SK-N-SH (cell line): ENCODE data around the gene ROR2. TPM values are rescaled to one million over a fixed set of nuclear protein-coding genes. Genes with fewer than 3 reads are reported as not detected.

ENCODE experiments used
- CTCF ChIA-PET: fragments of 300-600, 350-600 bp; formaldehyde crosslinking; extraction: SDS; loops from one replicate; lab custom pipeline; 2021; lab: Yijun Ruan, JAX
- POLR2A ChIA-PET: fragments of 350-600 bp; sonication (Branson Sonifier 250); formaldehyde crosslinking; extraction: SDS; loops from one replicate; lab custom pipeline; 2020; ENCODE audit warnings: antibody characterized with exemption, inconsistent platforms; lab: Yijun Ruan, JAX
- DNase-seq: peaks from one replicate; pipeline ENCODE4 v3.0.0; 2012
- H2AFZ ChIP-seq: fragments of 200-600 bp; sonication (generic); 2 replicates; pipeline ENCODE4 v1.8.1; 2016; ENCODE audit warnings: antibody characterized with exemption, mild to moderate bottlenecking, low read depth
- H3F3A ChIP-seq: fragments of 200-600 bp; sonication (generic); replicated peaks from 2 replicates; pipeline ENCODE3; 2016; ENCODE audit warnings: antibody characterized with exemption, mild to moderate bottlenecking; ENCODE audit not compliant: insufficient read depth
- H3K27ac ChIP-seq, 2 experiments: fragments of 200-500 bp in 1 of 2; fragments of 200-600 bp in 1 of 2; sonication (Bioruptor generic) in 1 of 2; sonication (generic), shearing (Covaris generic) in 1 of 2; 2 replicates each; pipeline versions ENCODE4 v1.5.1 to v1.6.1; 2014 to 2016; ENCODE audit warnings: low read depth in 2 of 2, inconsistent platforms in 1 of 2, low read length in 1 of 2, mild to moderate bottlenecking in 1 of 2, mixed read lengths in 1 of 2
- H3K27me3 ChIP-seq: fragments of 200-600 bp; sonication (generic), shearing (Covaris generic); 2 replicates; pipeline ENCODE4 v1.6.1; 2016; ENCODE audit warnings: mixed run types; ENCODE audit not compliant: insufficient read depth
- H3K36me3 ChIP-seq, 2 experiments: fragments of 200-500 bp in 1 of 2; fragments of 200-600 bp in 1 of 2; sonication (Bioruptor generic) in 1 of 2; sonication (generic) in 1 of 2; replicated peaks in 1 of 2; 2 replicates each; pipeline versions ENCODE3 to v1.5.1; 2014 to 2016; ENCODE audit warnings: low read length in 1 of 2, mild to moderate bottlenecking in 1 of 2; ENCODE audit not compliant: insufficient read depth in 2 of 2, control insufficient read depth in 1 of 2
- H3K4me1 ChIP-seq, 2 experiments: fragments of 200-500 bp in 1 of 2; fragments of 200-600 bp in 1 of 2; sonication (Bioruptor generic) in 1 of 2; sonication (generic), shearing (Covaris generic) in 1 of 2; 2 replicates each; pipeline versions ENCODE4 v1.5.1 to v1.6.1; 2014 to 2016; ENCODE audit warnings: low read depth in 1 of 2, low read length in 1 of 2, mixed run types in 1 of 2; ENCODE audit not compliant: insufficient read depth in 2 of 2, control insufficient read depth in 1 of 2
- H3K4me2 ChIP-seq: fragments of 200-600 bp; sonication (generic), shearing (Covaris generic); 2 replicates; pipeline ENCODE4 v1.6.1; 2017; ENCODE audit warnings: mixed run types
- H3K4me3 ChIP-seq, 2 experiments: fragments of 200-500 bp in 1 of 2; fragments of 200-600 bp in 1 of 2; sonication (Bioruptor generic) in 1 of 2; sonication (generic), shearing (Covaris generic) in 1 of 2; 2 replicates each; pipeline versions ENCODE4 v1.5.1 to v1.8.1; 2014 to 2016; ENCODE audit warnings: low read depth in 2 of 2, inconsistent platforms in 1 of 2, low read length in 1 of 2, mild to moderate bottlenecking in 1 of 2, mixed read lengths in 1 of 2, moderate library complexity in 1 of 2
- H3K79me2 ChIP-seq: fragments of 200-600 bp; sonication (generic); 2 replicates; pipeline ENCODE4 v1.8.1; 2017; ENCODE audit warnings: mild to moderate bottlenecking; ENCODE audit not compliant: insufficient read depth
- H3K9ac ChIP-seq: fragments of 200-600 bp; sonication (generic); 2 replicates; pipeline ENCODE4 v1.6.1; 2017; ENCODE audit warnings: mixed run types
- H3K9me2 ChIP-seq: fragments of 200-600 bp; sonication (generic); 2 replicates; pipeline ENCODE4 v1.6.1; 2017; ENCODE audit warnings: mixed run types
- H3K9me3 ChIP-seq: fragments of 200-600 bp; sonication (generic); 2 replicates; pipeline ENCODE4 v1.6.1; 2017; ENCODE audit warnings: mixed run types, mild to moderate bottlenecking, moderate library complexity
- H4K20me1 ChIP-seq: fragments of 200-600 bp; sonication (generic); 2 replicates; pipeline ENCODE4 v1.6.1; 2017; ENCODE audit warnings: mild to moderate bottlenecking, mixed run types; ENCODE audit not compliant: insufficient read depth
- CHD2 ChIP-seq: fragments of 150-350 bp; IDR thresholded peaks from 2 replicates; pipeline ENCODE4 v1.6.1; 2018; ENCODE audit warnings: low read length; ENCODE audit not compliant: partially characterized antibody
- ELF1 ChIP-seq: IDR thresholded peaks from 2 replicates; pipeline ENCODE4 v1.4.0; 2012
- EP300 ChIP-seq, 2 experiments: IDR thresholded peaks; 2 replicates each; pipeline versions ENCODE4 v1.4.0 to v1.6.1; 2012; ENCODE audit warnings: borderline replicate concordance in 1 of 2, low read depth in 1 of 2, low read length in 1 of 2
- EZH2phosphoT487 ChIP-seq: fragments of 200-600 bp; sonication (generic); IDR thresholded peaks from 2 replicates; pipeline ENCODE4 v1.6.1; 2017; ENCODE audit warnings: low read depth, mixed run types, mild to moderate bottlenecking, antibody characterized with exemption, moderate library complexity, borderline replicate concordance
- FOSL2 ChIP-seq: IDR thresholded peaks from 2 replicates; pipeline ENCODE4 v1.4.0; 2012; ENCODE audit warnings: low read depth, mild to moderate bottlenecking, moderate library complexity, borderline replicate concordance
- FOXJ3 ChIP-seq: sonication (generic); formaldehyde crosslinking; IDR thresholded peaks from 2 replicates; pipeline ENCODE4 v1.5.1; 2020; ENCODE audit warnings: mild to moderate bottlenecking, missing genetic modification reagents
- GATA2 ChIP-seq: sonication (generic); formaldehyde crosslinking; IDR thresholded peaks from 2 replicates; pipeline ENCODE4 v1.5.0; 2020; ENCODE audit warnings: mild to moderate bottlenecking, missing genetic modification reagents
- IRF3 ChIP-seq: fragments of 150-350 bp; IDR thresholded peaks from 2 replicates; pipeline ENCODE4 v1.6.1; 2016; ENCODE audit warnings: mild to moderate bottlenecking, low read depth, low read length
- NFIC ChIP-seq: IDR thresholded peaks from 2 replicates; pipeline ENCODE4 v1.4.0; 2012; ENCODE audit warnings: borderline replicate concordance
- NRF1 ChIP-seq: IDR thresholded peaks from 2 replicates; pipeline ENCODE4 v1.6.1; 2012; ENCODE audit warnings: low read depth, mild to moderate bottlenecking, low read length
- RCOR1 ChIP-seq: fragments of 150-350 bp; IDR thresholded peaks from 2 replicates; pipeline ENCODE4 v1.6.1; 2017; ENCODE audit warnings: antibody characterized with exemption, low read length
- RFX5 ChIP-seq: IDR thresholded peaks from 2 replicates; pipeline ENCODE4 v1.6.1; 2012; ENCODE audit warnings: mild to moderate bottlenecking, improper control_type of control experiment, low read length
- SIN3A ChIP-seq: IDR thresholded peaks from 2 replicates; pipeline ENCODE4 v1.6.1; 2012; ENCODE audit warnings: low read depth, mild to moderate bottlenecking, low read length, moderate library complexity, borderline replicate concordance
- SMC3 ChIP-seq: IDR thresholded peaks from 2 replicates; pipeline ENCODE4 v1.6.1; 2012; ENCODE audit warnings: low read depth, low read length, improper control_type of control experiment
- TAF1 ChIP-seq: IDR thresholded peaks from 2 replicates; pipeline ENCODE4 v1.6.1; 2012; ENCODE audit warnings: low read depth, mild to moderate bottlenecking, low read length, moderate library complexity, borderline replicate concordance
- TEAD4 ChIP-seq: IDR thresholded peaks from 2 replicates; pipeline ENCODE4 v1.4.0; 2012; ENCODE audit warnings: mild to moderate bottlenecking, borderline replicate concordance; ENCODE audit not compliant: insufficient read depth
- USF1 ChIP-seq: IDR thresholded peaks from 2 replicates; pipeline ENCODE4 v1.4.0; 2012; ENCODE audit warnings: low read depth, borderline replicate concordance
- YY1 ChIP-seq: IDR thresholded peaks from 2 replicates; pipeline ENCODE4 v1.4.0; 2012; ENCODE audit warnings: low read depth, mild to moderate bottlenecking
- WGBS: methylation state at CpG from one replicate; pipeline ENCODE4 v1.1.6; 2017; ENCODE audit warnings: low lambda C conversion rate; 5-methylcytosine and 5-hydroxymethylcytosine counted together
- polyA plus RNA-seq, 3 experiments: library from polyadenylated mRNA; depleted of rRNA; stranded (reverse); fragments of >200 nt; gene quantifications; 2 replicates each; pipeline ENCODE4 v1.2.3, GENCODE V29; 2012
- TF ChIP-seq, protein P1 (sequence below): IDR thresholded peaks from 2 replicates; pipeline ENCODE4 v1.4.0; 2012; ENCODE audit warnings: low read depth, borderline replicate concordance
- TF ChIP-seq, protein P2 (sequence below): IDR thresholded peaks from 2 replicates; pipeline ENCODE4; 2012

Gene ROR2
- polyA plus RNA-seq, 1 of the 3 experiments (the other 2 are of a cell fraction): 0.43 TPM

- Histone ChIP-seq H2AFZ (no peak overlapping the region), H3K36me3 (no peaks in the 10 kb centered on the region), H3K79me2 (no peaks in the 10 kb centered on the region), H3F3A (no peaks in the 10 kb centered on the region), H3K9ac (no peak overlapping the region), H3K27me3 (no peaks in the 10 kb centered on the region), H3K9me2 (no peaks in the 10 kb centered on the region), H4K20me1 (no peaks in the 10 kb centered on the region), H3K27ac (no peak overlapping the region), H3K4me1 (peaks cover 0 to 6% of the 10 kb centered on the region in 2 experiments; a peak in 2 of 4 replicates), H3K9me3 (no peaks in the 10 kb centered on the region), H3K4me2 (no peak overlapping the region)
- 21% methylated on average over 4 of the region's 4 CpGs for WGBS
- DNase-seq: no peak
- CTCF ChIA-PET: interaction anchor here (1.0 to 1.9 kb wide), 4 partner anchors 9 to 159 kb away, joined by 4 to 11 read pairs (median 6); partner anchors contain the start of gene ROR2
- POLR2A ChIA-PET: no interaction called here
- TF ChIP-seq IRF3 (no peak), TEAD4 (no peak), CHD2 (no peak), RCOR1 (no peak), NRF1 (no peak), FOSL2 (no peak), TAF1 (no peak), SIN3A (no peak), ELF1 (no peak), USF1 (no peak), RFX5 (no peak), EZH2phosphoT487 (no peak), YY1 (no peak), NFIC (no peak), EP300 (IDR thresholded peaks at IDR 0.05; ENCODE audit: borderline replicate concordance in 1 of 2, low read depth in 1 of 2, low read length in 1 of 2) (no peak), SMC3 (no peak), FOXJ3 (CRISPR knock-in tag) (no peak), GATA2 (no peak)
- TF ChIP-seq, protein P1, sequence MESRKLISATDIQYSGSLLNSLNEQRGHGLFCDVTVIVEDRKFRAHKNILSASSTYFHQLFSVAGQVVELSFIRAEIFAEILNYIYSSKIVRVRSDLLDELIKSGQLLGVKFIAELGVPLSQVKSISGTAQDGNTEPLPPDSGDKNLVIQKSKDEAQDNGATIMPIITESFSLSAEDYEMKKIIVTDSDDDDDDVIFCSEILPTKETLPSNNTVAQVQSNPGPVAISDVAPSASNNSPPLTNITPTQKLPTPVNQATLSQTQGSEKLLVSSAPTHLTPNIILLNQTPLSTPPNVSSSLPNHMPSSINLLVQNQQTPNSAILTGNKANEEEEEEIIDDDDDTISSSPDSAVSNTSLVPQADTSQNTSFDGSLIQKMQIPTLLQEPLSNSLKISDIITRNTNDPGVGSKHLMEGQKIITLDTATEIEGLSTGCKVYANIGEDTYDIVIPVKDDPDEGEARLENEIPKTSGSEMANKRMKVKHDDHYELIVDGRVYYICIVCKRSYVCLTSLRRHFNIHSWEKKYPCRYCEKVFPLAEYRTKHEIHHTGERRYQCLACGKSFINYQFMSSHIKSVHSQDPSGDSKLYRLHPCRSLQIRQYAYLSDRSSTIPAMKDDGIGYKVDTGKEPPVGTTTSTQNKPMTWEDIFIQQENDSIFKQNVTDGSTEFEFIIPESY: no peak
- TF ChIP-seq, protein P2, sequence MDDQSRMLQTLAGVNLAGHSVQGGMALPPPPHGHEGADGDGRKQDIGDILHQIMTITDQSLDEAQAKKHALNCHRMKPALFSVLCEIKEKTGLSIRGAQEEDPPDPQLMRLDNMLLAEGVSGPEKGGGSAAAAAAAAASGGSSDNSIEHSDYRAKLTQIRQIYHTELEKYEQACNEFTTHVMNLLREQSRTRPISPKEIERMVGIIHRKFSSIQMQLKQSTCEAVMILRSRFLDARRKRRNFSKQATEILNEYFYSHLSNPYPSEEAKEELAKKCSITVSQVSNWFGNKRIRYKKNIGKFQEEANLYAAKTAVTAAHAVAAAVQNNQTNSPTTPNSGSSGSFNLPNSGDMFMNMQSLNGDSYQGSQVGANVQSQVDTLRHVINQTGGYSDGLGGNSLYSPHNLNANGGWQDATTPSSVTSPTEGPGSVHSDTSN: no peak
- TF ChIP-seq, all 33 proteins: peak for 0
- no peak overlapping the region for H3K4me3 ChIP-seq
These were observed 159.1 kb downstream of the ROR2 start for GRCh38 chr9:91790917-91791316.
